NCI-H2029 treated with DMSO at 0.1 percent for 48 hours (cell line): Measurements from ENCODE around the gene BTBD8.

Experiments
- DNase-seq: peaks from one replicate; lab custom pipeline; 2025; lab: John Stamatoyannopoulos, UW

BTBD8 gene

GRCh38 chr1:92192246-92192645 is 112.1 kb downstream of the BTBD8 start:
- DNase-seq = no peak

GRCh38 chr1:92194511-92194910 is 114.4 kb downstream of the BTBD8 start:
- DNase-seq = no peak

DNA sequence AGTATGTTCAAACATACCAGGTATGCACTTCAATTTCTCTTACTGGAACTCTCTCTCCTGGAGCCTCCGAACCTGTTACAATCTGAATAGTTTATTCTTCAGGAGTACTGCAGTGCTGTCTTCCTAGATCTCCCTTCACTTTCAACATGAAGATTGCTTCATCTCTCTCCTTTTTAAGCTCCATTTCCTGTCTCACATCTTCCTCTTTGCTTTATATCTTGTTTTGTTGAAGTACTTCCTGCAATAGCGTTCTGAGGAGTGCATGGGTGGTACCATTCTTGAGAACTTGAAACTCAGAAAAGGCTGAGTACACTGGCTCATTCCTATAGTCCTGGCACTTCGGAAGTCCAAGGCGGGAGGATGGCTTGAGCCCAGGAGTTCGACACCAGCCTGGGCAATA is 121.8 kb downstream of the BTBD8 start:
- no peak for DNase-seq

DNA sequence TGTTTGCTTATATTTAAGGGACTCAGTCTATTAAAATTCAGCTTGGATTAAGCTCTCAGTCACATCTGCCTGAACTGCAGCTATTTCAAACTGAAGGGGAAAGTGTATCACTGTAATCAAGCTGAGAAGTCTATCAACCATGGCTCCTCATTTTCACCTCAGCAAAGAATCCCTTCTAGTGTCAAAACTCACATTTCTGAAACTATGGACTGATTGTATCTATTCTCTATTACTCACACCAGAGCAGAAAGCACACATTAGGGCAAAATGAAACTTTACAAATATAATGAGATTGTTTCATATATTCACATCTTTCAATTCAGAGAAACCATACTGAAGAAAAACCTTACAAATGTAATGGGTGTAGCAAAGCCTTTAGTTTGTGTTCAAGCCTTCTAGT is 123.0 kb downstream of the BTBD8 start:
- DNase-seq = no peak

DNA sequence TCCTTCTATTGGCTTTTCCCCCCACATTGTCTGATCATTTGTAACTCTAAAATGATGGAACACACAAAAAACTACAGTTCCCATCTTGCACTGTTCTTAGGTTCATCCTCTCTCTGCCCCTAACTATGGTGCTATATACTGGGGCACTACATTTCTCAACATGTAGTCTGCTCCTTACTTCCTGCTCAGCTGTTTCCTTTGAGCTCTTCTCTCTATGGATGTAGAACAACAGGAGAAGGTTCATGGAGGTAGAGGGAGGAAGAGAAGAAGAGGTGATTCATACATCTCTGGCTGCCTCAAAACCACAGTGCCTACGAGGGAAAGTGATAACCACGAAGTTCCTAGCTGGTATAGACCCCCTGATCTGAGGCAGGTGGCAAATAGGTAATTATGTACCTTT is 130.6 kb downstream of the BTBD8 start:
- no peak for DNase-seq

DNA sequence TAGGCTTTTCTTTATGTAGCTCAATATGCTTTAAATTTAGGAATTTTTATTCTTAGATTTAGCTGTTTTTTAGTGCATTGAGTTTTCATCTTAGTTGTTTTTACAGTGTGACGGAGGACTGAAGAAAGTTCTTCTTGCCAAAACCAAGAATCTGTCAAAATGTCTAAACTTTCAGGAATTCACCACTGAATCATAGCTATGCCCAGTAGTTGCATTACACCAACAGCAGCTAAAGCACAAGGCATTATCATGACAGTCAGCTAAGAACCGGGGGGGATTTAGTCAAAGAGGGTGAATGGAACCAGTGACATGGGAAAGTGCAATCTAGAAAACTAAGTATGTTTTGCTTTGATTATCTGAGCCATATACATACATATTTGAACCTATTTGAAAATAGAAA is 131.0 kb downstream of the BTBD8 start:
- DNase-seq = no peak

GRCh38 chr1:92217721-92218120 is 137.6 kb downstream of the BTBD8 start, which contains the start of gene C1orf146:
C1orf146 (plus strand) TSS chr1:92217915; CDS start chr1:92231421, 13,506 bp downstream.
- no peak for DNase-seq

DNA sequence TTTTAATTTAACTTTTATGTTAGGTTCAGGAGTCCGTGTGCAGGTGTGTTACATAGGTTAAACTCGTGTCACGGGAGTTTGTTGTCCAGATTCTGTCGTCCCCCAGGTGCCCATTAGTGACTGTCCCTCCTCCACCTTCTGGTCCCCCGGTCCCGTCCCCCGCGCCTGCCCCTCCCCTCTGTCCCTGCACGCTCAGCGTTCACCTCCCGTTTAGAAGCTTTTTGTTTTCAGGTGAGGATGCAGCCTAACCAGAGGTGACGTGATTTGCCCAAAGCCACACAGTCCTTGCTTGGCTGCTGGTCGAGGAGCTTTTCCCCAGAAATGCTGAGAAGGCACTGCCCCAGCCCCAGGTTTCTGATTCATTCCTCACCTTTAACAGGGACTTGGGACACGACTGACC is 138.4 kb downstream of the BTBD8 start:
- no peak for DNase-seq

DNA sequence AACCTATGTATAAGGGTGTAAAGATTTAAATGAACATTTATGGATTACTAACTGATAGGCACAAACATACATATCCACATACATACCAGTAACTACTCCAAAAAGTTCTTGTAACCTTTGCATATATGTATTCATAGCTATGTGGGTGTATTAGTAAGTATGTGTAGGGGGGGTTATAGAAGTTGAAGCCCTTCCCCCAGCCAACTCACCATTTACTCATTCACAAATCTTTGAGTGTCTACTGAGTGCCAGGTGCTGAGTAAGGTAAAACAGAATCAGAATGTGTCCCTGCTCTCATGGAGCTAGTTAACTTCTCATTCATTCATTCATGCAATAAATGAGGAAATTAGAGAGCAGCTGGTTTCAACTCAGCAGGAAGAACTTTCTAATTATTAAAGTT is 138.9 kb downstream of the BTBD8 start:
- no peak for DNase-seq

DNA sequence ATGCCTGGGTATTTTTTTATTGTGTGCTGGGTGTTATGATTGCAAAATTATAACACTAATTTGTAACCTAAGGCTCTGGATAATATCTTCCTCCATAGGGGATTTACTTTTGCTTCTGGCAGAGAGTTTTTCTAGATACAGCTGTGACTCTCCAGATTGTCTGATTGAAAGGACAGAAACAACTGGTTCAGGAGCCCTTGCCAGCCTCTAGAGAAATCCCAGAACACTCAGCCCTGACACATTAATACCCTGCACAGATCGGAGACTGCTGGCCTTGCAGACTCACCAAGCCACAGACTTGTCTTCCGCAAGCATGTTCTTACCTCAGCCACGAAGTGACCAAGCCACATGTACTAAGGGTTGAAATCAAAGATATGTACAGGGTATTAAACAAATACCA is 148.3 kb downstream of the BTBD8 start:
- no peak for DNase-seq

- DNase-seq = no peak
These were observed 150.6 kb downstream of the BTBD8 start for GRCh38 chr1:92230736-92231135.
